NK-92 (cell line): ENCODE measurements around the gene PERM1.
"Not testable (repeated sequence)": the region's sequence is repeated elsewhere in the genome, so short reads cannot be mapped to it uniquely, and the experiment has no call there.

Source experiments
- DNase-seq: peaks from one replicate; lab custom pipeline; 2025; ENCODE audit not compliant: unreplicated experiment; lab: John Stamatoyannopoulos, UW

The PERM1 gene

DNA sequence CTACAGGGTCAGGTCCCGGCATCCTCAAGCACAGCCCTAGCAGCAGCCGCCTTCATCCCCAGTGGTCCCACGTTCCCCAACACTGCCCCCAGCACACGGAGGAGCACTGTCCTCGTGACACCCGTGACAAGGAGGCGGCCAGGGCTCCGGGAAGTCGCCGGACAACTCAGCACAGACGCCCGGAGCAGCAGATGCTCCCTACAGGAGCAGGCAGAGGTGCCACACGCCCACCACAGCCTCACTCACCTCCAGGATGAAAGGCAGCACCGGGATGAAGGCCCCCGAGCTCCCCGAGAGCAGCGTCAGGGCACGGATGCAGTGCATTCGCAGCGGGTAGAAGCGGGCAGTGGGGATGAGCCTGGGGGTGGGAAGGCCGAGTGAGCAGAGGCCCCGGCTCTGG, 31.0 kb downstream of the PERM1 start:
- DNase-seq = no peak

DNA sequence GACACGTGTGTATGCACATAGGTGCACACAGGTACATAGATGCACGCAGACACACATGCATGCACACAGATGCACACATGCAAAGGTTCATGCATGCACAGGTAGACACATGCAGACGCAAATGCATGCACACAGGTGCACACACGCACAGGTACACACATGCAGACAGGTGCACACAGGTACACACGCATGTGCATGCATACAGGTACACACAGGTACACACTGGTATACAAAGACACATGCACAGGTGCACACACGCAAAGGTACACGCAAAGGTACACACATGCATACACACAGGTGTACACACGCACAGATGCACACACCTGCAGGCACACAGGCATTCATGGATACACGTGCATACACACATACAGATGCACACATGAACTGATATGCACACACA, 31.6 kb downstream of the PERM1 start:
- no peak for DNase-seq

DNA sequence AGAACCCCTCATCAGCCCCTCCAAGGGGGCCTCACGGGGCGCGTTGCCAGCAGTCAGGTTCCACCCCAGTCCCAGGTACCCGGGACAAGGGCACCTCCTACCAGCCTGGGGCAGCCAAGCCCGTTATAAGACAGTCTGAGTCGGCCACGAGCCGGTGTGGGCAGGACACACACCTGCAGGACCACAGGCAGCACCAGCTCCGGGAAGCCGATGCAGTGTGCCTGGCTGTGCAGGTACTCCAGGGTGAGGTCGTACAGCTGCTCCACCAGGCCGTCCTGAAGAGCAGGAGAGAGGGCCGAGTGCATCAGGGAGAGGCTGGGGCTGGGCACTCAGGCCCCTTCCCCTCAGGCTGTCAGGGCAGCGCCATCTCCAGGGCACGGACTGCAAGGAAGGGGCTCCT, 33.9 kb downstream of the PERM1 start:
- no peak for DNase-seq

DNA sequence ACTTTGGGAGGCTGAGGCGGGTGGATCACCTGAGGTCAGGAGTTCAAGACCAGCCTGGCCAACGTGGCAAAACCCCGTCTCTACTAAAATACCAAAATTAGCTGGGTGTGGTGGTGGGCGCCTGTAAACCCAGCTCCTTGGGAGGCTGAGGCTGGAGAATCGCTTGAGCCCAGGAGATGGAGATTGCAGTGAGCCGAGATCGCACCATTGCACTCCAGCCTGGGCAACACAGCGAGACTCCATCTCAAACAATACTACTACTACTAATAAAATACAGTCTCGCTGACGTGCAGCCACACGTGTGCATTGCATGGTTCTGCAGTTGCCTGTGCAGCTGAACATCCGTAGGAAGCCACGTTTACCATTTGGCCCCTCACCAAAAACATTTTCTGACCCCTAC, 35.1 kb downstream of the PERM1 start:
- DNase-seq = not testable (repeated sequence)

DNA sequence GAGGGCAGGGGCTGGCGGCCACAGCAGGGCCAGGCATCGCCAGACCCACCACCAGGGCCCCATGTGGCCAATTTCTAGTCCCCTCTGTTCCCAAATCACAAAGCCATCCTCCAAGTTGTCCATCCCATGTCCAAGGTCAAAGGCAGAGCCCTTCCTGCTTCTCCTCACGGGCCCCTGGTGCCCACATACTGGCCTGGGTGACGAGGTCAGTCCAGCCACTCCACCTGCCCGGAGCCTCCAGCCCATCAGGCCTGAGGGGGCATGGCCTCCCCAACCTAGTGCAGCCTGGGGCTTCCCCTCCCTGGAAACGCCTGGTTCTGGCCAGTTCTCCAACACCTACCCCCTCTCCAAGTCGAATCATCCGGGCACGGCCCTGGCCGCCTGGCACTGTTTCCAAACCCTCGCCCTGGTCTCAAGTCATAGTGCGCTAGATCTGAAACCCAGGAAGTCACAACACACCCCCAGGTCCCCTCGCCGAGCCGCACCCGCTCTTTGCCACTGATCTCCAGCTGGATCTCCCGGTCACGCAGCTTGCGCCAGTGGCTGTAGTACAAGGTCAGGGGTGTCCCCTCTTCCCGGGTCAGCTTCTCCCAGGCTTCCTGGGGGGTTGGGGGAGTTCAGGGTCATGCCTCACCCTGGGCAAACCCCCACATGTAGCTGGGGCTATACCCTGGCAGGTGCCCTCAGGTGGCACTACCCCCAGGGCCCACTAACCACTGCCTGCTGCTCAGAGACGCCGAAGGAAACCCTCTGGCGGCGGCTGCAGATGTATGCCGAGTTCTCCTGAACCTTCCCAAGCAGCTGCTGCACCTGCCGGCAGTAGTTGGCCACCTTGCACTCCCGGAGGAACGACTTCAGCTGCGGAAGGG, 36.0 kb downstream of the PERM1 start:
- no peak for DNase-seq

DNA sequence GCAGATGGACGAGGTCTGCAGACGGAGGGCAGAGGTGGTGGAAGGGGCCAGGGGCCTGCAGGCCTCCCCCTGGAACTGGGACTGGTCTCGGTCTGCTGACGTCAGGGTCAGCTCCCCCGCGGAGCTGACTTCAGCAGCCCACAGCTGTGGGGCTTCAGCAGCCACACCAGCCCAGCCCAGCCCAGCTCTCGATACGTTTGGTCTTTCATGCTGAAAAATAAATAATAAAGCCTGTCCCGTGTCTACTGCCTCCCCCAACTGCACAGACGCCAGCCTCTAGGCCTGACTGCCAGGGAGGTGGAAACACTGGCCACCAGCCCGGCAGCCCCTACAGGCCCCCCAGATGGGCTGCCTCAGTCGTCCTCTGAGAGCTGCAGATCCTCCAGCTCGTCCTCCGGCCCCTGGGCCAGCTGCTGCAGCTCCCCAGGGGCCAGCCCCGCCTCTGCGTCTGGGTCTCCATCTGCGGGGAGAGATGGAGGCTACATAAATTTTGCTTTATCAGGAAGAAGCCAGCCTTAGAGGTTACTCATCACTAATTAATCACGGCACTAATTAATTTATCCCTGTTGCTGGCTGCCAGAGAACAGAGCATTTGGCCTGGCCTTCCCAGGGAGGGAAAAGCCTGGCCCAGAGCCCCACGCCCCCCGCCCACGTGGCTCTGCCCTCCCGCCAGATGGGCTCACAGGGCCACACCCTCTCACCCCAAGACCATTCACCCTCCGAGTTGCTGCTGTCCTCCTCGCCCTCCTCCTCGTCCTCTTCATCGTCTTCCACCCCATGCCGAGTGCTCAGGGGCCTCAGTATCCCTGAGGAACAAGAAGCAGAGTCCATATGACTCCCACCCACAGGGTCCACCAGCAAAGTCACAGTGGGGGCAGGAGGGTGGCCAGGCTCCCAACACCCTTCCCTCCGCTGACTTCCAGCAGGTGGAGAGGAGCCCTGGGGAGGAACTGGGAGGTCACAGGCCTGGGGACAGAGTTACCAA, 37.3 kb downstream of the PERM1 start:
- no peak for DNase-seq

DNA sequence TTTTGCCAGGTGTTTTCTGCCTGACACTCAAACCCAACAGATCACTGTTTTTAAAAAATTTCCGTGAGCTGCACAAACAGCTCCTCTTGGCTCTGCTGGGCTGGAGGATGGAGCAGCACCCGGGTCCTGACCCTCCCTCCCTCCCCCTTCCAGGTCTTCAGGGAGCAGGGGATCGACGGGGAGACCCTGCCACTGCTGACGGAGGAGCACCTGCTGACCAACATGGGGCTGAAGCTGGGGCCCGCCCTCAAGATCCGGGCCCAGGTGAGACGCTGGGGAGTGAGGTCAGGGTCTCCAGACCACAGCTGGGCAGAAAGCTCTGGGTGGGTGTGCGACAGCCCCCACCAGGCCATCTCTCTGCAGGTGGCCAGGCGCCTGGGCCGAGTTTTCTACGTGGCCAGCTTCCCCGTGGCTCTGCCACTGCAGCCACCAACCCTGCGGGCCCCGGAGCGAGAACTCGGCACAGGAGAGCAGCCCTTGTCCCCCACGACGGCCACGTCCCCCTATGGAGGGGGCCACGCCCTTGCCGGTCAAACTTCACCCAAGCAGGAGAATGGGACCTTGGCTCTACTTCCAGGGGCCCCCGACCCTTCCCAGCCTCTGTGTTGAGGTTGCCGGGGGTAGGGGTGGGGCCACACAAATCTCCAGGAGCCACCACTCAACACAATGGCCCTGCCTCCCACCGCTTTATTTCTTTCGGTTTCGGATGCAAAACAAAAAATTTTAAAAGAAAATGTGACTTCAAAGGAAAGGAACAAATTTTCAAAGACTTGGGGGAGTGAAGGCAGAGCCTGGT, 38.1 kb downstream of the PERM1 start:
- DNase-seq = no peak

DNA sequence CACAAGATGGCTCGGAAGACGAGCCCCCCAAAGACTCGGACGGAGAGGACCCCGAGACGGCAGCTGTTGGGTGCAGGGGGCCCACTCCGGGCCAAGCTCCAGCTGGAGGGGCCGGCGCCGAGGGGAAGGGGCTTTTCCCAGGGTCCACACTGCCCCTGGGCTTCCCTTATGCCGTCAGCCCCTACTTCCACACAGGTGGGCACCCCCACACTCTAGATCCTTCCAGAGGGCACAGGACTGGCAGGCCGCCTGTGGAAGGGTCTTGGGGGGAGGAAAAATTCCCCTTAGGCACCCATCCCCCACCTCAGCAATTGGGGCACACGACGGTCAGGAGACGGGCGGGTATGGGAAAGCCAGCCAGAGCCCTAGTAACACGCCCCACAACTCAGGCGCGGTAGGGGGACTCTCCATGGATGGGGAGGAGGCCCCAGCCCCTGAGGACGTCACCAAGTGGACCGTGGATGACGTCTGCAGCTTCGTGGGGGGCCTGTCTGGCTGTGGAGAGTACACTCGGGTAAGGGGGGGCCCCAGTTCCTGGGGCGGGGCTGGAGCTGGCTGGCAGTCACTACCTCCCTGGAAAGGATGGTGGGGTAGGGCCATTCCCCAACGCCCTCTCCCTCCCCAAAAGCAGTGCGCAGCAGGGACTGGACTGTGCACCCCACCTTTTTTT, 38.9 kb downstream of the PERM1 start:
- no peak for DNase-seq

DNA sequence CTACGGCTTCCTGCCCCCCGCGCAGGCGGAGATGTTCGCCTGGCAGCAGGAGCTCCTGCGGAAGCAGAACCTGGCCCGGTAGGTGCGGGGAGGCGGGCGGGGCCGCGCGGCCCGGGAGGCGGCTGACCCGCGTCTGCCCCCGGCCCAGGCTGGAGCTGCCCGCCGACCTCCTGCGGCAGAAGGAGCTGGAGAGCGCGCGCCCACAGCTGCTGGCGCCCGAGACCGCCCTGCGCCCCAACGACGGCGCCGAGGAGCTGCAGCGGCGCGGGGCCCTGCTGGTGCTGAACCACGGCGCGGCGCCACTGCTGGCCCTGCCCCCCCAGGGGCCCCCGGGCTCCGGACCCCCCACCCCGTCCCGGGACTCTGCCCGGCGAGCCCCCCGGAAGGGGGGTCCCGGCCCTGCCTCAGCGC, 39.5 kb downstream of the PERM1 start:
- DNase-seq = no peak

DNA sequence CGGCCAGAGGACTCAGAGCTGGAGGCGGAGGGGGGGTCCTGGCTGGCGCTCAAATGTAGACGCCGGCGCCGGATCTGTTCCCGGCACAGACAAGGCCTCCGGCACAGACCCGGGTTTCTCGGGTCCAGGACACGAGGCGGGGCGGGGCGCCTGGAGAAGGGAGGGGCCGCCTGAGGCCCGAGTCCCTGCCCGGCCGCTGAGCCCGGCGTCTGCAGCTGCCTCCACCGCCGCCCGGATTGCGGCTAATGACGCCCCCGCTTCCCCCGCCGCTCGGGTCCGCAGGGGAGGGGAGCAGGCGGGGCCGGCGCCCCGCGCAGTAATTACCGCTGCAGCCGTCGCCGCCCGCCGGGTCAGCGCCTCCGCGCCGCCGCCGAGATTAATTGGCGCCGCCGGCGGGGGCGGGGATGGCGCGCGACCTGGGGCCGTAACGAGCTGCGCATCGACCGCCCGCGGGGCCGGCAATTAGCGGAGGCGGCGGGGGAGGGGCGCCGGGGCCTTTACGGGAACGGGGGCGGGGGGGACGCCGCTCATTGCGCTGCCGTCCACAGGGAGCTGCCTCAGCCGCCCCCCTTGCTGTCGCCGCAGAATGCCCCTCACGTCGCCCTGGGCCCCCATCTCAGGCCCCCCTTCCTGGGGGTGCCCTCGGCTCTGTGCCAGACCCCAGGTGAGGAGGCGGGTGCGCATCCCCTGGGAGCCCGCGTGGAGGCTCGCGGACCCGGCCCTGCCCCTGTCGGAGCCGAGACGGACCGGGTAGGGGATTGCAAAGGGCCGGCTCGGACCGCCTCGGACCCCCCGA, 40.1 kb downstream of the PERM1 start:
- no peak for DNase-seq

DNA sequence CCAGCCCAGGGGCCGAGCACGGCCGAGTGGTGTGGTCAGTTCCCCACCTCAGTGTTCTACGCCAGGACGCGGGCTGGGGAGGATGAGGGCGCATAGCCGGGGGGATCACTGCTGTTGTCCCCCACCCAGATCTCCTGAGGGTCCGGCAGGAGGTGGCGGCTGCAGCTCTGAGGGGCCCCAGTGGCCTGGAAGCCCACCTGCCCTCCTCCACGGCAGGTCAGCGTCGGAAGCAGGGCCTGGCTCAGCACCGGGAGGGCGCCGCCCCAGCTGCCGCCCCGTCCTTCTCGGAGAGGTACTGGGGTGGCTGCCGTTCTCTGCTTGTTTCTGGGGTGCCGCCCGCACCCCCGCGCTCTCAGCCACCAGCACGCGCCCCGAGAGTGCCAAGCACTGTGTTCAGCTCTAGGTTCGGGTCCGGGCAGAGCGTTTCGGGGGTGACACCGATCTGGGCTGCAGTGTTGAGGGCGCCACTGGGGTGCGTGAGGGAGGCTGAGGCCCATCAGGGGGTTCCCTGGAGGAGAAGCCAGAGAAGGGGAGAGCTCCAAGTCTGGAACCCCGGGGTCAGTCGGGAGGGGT, 40.8 kb downstream of the PERM1 start:
- DNase-seq = no peak

DNA sequence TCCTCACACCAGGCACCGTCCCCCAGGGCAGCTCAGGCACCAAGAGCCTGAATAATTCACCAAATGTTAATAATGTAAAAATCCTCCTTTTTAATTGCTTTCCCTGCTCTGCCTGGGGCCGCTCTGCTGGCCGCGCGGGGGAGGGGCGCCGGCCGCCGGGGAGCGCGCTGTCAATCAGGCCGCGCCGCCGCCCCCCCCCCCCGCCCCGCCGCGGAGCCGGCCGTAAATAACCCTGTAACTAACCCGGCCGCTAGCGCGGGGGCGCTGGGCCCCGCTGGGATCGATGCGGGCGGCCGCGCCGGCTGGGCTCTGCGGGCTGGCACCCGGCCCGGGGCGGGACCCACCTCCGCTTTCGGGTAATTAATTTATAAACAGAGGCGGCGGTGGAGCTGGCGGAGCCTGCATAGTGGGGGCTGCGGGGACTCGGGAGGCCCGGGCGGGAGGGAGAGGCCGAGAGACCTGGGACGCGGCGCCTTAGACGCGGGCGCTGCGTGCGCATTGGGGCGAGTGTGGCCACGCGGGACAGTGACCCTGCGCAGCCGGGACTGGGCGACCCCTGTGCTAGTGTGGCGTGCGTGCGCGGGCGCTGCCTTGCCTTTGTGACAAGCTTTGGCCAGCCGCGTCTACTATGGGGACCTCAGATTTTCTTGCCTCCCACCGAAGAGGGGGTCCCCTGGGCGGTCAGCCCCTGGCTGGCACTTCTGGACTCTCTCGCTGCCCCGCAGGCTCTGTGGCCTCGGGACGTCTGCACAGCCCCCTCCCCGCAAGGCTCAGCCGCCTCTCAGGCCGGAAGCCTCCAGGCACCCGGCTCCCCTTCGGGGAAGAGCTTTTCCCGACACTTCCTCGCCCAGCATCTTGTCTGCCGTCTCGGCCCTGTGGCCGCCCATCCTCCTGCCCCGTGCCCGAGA, 41.5 kb downstream of the PERM1 start:
- DNase-seq = no peak

DNA sequence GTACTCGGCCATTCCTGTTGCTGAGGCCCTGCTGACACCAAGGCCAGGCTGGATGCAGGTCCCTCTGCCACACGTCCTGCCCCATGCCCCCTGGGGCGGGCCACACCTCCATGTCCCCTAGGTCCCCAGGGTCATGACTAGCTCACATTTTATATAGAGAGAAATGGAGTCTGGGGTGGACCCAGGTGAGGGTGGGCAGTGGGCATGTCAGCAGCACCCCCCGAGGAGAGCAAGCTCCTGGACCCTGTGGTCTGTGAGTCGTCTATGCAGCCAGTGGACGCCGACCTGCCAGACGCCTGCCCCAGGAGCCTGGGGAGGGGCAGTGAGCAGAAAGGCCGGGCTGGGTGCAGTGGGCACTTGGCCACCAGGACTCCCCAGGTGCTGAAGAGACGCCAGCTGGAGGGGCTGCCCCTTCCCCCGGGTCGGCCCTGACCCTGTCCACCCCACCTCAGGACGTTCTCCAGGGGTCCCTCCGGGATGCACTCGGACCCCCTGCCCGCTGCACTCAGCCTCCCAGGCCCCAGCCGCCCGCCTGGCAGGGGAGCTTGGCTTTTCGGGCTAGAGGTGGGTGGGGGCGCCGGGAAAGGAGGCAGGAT, 42.3 kb downstream of the PERM1 start:
- no peak for DNase-seq

DNA sequence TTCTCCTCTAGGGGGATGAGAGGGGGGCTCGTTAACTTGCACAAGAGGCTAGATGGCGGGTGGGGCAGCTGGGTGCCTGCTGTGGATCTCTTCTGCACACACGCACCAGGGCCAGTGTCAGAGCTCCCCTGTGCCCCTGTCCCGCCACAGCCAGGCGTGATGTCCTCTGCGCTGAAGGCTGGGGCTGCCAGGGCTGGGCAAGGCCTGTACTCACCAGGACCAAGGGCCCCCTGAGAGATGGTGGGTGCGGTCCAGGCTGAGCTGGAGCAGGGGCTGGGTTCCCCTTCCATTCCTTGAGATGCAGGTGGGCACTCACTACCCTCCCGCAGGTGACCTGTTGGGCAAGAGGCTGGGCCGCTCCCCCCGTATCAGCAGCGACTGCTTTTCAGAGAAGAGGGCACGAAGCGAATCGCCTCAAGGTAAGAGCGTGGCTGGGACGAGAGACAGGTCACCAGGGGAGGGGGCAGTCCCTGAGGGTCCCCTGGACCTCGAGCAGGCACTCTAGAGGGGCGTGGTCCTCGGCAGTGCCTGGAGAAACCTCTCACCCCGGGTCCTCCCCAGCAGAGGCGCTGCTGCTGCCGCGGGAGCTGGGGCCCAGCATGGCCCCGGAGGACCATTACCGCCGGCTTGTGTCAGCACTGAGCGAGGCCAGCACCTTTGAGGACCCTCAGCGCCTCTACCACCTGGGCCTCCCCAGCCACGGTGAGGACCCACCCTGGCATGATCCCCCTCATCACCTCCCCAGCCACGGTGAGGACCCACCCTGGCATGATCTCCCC, 43.0 kb downstream of the PERM1 start:
- no peak for DNase-seq

DNA sequence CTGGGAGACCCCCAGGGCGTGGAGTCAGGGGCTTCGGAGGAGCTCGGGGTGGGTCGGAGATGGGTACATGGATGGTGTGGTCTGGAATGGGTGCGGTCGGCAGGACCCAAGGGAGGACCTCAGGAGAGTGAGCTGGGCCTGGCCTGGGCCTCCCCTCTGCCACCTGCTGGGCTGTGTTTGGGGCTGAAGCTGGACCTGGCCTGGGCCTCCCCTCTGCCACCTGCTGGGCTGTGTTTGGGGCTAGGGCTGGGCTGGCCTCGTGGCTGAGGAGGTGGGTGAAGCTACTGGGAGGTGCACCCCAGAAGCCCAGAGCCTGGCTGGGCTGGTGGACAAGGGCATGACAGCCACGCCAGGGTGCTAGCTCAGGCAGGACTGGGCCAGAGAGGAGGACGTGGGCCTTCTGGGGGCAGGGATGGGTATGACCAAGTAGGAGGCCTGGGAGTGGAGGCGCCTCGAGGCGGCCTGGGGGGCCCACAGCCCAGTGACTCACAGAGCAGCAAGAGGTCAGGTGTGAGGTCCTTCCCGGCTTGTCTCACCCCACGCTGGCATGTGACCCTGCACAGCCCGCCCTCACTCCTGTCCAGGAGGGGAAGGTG, 43.7 kb downstream of the PERM1 start:
- no peak for DNase-seq

DNA sequence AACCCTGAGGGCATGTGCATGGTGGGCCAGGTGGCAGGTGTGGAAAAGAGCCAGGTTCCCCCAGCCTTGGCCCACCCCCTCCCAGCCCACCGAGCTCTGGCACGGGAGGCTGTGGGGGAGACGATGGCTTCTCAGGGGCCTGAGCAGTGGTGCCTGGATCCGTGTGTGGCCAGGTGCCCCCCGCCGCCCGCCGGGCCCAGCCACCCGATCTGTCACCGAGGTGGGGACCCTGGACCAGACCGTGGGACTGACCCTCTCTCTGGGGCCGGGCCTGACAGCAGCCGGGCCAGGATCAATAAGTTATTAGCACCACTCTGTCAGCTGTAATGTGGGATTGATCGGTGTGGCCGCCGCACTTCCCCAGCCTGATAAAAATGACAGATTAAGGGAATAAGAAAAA, 44.4 kb downstream of the PERM1 start:
- no peak for DNase-seq
